GM21825 (cell line): ENCODE measurements around the gene RC3H2.
A peak's percentile ranks its signal among the peaks of the same experiment; 100 is the strongest.

Experiments
- ATAC-seq: cut with Tn5 transposase; IDR thresholded peaks from one replicate; pipeline ENCODE4 v1.9.1; 2021; ENCODE audit warnings: mild to moderate bottlenecking, moderate library complexity; ENCODE audit not compliant: unreplicated experiment

The RC3H2 gene, protein sequence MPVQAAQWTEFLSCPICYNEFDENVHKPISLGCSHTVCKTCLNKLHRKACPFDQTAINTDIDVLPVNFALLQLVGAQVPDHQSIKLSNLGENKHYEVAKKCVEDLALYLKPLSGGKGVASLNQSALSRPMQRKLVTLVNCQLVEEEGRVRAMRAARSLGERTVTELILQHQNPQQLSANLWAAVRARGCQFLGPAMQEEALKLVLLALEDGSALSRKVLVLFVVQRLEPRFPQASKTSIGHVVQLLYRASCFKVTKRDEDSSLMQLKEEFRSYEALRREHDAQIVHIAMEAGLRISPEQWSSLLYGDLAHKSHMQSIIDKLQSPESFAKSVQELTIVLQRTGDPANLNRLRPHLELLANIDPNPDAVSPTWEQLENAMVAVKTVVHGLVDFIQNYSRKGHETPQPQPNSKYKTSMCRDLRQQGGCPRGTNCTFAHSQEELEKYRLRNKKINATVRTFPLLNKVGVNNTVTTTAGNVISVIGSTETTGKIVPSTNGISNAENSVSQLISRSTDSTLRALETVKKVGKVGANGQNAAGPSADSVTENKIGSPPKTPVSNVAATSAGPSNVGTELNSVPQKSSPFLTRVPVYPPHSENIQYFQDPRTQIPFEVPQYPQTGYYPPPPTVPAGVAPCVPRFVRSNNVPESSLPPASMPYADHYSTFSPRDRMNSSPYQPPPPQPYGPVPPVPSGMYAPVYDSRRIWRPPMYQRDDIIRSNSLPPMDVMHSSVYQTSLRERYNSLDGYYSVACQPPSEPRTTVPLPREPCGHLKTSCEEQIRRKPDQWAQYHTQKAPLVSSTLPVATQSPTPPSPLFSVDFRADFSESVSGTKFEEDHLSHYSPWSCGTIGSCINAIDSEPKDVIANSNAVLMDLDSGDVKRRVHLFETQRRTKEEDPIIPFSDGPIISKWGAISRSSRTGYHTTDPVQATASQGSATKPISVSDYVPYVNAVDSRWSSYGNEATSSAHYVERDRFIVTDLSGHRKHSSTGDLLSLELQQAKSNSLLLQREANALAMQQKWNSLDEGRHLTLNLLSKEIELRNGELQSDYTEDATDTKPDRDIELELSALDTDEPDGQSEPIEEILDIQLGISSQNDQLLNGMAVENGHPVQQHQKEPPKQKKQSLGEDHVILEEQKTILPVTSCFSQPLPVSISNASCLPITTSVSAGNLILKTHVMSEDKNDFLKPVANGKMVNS

DNA sequence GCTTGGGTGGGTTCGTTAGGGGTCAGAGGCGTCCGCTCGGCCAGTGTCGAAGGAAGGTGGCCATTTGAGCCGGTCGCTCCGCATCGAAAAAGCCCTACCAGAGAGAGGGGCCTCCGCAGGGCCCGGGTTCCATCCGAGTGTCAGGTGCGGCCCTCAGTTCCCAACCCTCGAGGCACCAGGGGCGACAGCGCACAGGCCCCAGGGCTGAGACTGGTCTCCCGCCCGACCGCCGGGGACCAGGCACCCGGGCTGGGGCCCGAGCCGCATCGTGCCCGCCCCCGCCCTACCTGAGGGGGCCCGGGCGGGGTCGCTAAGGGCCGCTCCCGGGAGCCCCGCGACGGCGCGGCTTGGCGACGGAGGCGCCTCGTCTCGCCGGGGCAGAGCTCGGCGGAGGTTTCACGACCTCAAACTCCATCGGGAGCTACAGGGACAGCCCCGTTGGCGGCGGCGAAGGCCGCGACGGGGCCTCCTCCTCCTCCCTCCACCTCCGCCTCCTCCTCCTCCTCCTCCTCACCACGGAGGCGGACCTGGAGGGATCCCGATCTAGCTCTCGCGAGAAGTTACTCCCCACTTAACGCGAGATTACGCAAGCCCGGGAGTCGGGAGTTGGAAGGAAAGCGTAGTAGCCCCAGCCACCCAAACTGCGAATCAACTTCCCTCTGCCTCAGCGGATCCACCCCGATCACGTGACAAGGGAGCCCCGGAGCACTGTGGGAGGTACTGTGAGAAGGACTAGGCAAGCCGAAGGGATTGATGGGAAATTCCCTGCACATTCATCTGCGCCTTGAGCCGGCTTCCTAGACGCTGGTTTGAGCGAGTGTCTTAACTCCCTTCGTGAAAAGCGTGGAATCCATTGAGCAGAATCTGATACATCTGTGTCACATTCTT is at the start of gene RC3H2:
TSS of gene RC3H2 (minus strand) at position 537 of the 888 bp plus-strand sequence. CDS start 7,850 bp downstream, outside the sequence.
- peak; percentile 91 for ATAC-seq

DNA sequence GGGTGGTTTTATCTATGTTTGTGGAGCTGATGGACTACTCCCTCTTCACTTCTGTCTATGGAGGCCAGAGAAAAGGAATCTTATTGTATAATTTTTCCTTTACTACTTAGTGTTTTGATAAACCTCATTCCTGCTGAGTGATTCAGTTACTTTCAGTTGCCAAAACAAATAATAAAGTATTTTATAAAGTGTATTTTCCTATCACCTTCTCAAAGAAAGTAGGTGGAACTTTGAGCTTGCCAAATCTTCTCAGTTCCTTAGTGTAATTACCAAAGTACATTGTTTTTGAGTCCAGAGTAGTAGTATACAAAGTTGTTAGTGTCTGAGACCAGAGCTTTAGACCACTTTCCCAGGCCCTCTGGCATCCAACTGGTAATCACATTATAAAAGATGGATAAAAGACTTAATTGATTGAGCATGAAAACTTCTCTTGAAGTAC is 49.1 kb upstream of the RC3H2 start:
- ATAC-seq = no peak

DNA sequence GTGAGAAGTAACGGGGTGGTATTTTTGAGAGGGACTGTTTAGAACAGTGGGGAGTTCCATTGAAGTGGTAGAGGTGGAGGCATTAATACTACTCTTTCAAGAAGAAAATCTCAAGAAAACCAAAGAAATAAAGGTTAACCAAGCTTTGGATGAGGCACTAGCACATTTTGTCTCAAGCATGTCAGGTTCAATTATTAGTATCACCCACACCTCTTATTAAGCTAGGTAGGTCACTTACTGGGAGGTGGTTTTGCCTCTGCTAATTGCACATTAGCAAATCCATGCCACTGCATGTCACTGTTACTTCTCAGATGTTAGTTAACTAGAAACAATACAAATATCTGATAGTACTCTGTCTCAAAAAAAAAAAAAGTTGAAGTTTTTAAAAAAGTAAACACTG is 45.9 kb upstream of the RC3H2 start:
- no peak for ATAC-seq

DNA sequence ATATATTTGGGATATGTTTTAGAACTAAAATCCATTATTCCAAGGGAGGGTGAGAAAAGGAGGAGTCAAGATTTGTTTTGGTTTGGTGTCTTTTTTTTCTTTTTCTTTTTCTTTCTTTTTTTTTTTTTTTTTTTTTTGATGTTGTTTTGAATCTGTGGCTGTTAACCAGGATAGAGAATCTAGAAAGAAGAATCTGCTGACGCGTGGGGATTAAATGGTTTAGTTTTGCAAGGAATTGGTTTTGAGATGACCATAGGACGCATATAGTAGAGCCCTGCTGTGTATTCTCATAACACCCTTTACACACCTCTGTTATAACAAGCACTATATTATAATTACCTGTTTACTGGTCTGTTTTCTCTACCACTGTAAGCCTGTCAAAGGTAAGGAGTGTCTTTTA is 45.1 kb upstream of the RC3H2 start:
- no peak for ATAC-seq

DNA sequence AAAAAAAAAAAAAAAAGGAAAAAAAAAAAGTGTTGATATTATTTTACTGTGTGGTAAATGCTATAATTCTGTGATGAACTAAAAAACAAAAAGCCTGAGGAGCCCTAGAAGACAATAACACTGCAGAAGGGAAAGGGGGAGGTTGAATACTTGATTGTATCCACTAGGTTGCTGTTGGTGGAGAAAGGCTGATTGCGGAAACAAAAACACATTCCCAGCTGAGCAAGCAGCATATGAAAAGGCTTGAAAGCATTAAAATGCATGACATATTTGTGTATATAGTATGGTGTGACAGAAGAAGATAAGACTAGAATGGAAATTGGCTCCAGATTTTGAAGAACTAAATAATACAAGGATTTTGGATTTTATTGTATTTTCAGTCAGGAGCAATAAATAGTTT is 44.5 kb upstream of the RC3H2 start:
- ATAC-seq = no peak

DNA sequence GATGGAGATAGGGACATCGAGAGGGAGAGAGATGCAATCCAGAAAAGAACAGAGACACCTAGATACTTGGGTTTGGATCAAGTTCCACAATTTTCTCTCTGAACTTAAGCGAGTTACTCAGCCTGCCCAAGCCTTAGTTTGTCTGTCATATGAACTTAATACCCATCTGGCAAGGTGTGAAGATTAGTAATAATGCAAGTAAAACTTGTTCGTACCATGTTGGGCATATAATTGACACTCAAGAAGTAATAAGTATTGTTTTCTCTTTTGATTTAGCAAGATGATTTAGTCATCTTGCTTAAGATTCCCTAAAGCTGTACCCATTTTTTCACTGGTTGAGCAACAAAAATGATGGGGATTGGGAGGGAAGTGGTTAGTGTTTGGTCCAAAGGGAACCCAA is 43.2 kb upstream of the RC3H2 start:
- ATAC-seq = no peak

DNA sequence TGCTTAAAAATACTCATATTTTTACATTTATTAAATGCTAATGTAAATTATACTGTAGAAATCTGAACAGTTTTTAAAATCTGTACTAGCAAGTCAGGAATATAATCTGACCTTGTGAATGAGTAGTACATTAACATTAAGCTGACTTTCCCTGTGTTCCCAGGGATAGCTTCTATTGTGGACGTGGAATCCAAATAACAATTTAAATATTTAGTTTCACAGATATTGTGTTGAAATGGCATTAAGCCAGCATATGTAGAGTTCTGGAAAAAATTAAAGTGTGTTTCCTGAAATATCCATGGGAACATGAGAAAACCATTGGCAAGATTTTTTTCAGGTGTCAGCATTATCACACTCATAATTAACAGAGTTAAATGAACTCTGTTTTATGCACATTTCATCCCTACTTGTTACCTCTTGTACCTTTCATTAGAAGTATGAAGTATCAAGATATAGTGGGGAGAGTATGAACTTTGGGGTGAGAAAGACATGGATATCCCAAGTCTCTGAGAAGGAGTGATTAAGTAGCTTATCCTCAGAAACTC is 41.4 kb upstream of the RC3H2 start:
- no peak for ATAC-seq

DNA sequence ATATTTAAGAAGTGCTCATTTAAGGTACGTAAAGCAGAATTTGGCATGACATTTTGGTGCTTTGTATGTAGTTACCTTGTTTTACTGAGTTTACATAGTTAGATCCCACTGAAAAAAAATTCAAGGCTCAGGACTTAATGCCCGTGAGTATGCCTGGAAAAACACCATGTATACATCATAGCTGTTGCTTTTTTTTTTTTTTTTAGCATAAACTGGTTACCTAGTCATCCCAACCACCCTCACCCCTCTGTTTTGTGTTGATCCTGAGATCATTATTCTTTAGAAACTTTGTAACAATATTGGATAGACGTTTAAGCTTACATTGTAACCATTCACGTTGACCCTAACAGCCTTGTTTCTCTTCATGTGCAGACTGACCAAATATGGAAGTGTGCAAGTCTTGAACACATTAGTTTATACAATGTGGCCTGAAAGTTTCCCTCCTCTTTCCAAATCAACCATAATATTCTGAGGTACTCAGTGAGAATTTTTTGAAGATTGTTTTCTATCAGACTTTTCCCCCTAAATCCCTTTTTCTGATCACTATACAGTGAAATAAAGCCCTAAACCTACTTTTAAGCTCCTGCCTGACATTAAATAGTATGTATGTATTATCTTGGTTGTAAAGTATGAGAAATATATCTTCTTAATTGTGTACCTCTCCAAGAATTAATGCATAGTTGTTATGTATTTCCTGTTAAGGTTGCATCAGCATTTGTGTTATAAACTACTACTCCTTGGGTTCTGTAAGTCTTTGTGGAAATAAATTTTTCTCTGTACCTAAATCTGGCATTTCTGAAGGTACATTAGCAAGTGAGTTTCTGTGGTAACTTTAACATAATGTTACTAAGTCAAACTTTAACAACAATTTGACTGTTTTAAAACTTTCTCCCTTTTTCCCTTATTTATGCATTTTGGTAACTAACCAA is 40.1 kb upstream of the RC3H2 start:
- ATAC-seq = no peak

DNA sequence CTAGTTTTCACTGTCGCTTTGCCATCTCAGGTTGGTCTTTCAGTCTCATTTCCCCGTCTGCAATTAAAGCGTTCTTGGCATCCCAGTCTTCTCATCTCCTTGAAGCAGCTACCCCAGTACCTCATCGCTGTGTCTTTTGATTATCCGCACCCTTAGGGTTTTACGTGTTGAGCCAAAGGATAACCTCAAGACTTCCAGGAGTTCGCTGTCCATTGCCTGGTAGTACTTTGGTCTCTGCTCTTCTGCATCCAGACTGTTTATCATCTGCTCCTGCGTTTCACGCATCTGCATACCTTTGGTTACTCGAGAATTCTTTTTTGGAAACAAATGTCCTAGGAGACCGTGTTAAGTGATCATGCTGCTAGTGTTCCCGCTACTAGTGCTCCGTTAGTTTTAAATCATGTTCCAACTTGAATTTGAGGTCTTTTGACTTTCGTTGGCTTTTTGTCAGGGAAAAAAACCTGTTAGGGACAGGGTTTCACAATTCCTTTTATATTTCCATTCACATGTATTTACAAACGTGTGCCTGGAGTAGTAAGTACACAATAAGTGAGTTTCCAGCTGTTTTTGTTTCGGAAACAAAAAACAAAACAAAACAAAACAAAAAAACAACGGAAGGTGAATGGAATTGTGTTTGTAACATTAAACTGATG is 36.5 kb upstream of the RC3H2 start:
- peak; percentile 5 for ATAC-seq

DNA sequence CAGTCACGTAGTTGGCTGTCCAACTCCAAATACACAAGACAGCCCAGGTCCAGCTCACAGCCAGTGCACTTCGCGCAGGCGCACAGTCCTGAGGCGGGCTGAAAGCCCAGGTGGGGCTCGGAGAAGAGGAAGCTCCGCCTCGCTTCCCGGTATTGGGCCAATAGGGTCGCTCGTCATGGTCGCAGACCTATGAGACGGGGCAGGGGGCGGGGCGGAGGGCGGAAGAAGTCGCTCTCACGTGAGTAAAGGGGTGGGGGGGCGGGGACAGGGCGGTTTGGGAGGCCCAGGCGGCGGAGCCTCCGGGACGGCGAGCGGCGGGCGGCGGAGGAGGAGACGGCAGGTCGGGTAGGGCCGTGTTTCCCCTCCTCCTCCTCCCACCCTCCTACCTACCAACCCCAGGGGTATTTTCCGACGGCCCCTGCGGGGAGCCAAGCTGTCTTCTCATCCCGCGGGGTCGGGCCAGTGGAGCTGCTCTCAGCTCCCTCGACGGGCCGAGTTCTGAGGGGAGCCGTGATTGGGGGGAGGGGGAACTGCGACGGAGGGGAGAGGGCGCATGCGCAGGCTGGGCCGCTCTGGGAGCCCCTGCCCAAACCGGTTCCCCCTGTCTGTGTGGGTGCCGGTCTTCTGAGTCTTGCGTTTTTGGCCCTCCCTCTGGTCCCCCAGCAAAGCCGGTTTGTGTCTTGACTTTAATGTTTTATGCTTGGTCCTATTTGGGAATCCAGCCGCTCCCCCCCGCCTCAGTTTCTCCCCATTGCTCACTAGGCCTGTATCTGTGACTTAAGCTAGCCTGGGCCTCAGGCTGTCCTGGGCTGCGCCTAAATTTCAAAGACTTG is 35.8 kb upstream of the RC3H2 start, which contains the start of gene RABGAP1:
TSS of gene RABGAP1 (plus strand) at position 272 of the 833 bp plus-strand sequence. CDS start 16,040 bp downstream, outside the sequence.
- peak; percentile 97 for ATAC-seq

DNA sequence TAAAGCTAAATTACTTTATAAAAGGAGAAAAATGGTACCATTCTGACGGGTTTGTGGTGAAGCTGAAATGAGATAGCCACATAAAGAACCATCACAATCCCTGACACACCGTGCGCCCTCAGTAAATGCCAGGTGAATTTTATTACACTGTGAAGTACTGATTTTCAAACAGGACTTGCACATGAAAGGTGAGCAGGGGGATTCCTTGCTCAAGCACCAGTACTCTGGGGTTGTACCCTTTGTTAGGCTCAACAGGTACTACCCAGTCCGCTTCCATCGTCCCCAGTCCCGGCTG is 35.2 kb upstream of the RC3H2 start:
- no peak for ATAC-seq

DNA sequence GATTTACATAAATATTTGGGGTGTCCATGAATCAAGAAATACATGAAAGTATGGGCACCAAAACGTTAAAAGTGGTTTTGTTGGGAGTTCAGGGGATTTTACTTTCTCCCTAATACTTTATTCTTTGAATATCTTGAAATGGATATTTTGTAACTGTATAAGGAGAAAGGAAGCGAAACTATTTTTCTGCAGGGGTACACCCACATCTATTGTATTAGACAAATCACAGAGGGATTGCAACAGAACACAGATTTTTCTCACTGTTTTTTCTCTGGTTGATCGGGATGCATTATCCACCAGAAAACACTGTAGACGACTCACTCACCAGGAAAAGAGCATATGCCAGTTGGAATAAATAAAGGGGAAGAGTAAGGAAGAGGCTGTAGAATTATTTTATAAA is 34.4 kb upstream of the RC3H2 start:
- ATAC-seq = no peak

DNA sequence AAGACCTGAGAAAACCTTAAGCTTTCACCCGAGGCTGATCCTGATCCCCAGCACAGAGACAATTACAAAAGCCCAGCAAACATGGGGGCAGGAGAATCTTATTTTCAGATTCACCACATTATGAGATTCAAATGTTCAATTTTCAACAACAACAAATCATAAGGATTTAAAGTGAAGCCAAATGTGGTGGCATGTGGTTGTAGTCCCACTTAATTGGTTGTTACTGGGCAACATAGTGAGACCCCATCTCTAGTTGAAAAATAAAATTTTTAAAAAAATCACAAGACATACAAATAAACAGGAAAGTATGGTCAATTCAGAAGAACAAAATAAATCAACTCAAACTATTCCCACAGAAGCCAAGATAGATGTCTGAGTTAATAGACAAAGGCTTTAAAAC is 31.7 kb upstream of the RC3H2 start:
- no peak for ATAC-seq

DNA sequence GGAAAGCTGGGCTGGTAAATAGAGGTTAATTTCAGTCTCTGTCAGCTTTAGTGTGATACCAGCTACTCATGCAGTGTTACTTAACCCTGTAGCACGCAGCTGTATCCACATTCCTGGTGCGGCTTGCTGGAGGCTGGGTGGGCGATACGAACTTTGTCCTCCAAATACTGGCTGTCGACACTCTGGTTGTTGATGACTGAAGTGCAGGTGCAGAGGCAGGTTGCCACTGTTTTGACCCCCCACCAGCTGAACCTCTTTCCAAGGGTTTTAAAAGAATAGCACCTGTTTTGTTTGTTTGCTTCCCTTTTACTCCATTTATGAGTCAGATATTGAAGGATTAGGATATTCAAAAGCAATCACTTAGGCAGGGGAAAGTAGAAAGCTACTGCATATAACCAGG is 31.3 kb upstream of the RC3H2 start:
- no peak for ATAC-seq

DNA sequence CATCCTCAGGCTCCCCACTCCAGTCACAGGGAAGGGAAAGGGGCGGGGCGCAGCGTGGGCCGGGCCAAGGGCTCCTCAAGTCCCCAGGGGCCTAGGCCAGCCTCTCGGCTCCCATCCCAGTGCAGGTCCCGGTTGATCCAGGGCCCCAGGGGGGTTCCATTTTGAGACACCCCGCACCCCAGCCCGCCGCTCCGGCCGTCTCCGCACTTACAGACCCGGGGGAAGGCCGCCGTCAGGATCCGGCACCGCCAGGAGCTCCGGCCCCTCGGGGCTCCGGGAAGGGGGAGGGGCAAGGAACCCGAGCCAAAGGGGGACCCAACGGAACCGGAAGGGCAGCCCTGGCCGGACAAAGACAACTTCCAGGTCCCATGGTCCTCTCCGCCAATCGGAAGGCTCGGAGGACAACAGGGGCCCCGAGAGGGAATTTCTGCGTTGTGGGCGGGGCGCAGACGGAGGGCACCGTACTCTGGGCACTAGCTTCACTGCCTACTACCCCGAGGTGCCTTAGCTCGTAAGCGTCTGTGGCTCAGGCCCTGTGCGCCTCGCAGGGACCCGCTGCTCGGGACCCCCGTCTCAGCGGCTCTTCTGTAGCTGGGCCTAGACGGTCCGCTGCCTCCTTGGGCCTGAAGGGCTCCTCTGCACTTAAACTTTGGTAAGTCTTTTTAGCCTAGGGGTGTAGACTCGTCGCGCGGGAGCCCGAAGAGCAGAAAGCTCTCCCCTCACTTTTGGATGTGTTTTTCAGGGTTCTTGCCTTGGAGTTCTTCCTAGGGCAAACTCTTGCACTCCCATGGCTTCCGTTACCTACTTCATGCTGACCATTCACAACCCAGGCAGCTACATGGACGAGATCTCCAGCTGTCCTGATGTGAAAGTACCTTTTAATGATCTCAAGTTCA is 26.3 kb upstream of the RC3H2 start, which contains the start of gene ZBTB26:
TSS of gene ZBTB26 (minus strand) at position 287 of the 896 bp plus-strand sequence. CDS start 11,578 bp downstream, outside the sequence.
- ATAC-seq = peak; percentile 93

DNA sequence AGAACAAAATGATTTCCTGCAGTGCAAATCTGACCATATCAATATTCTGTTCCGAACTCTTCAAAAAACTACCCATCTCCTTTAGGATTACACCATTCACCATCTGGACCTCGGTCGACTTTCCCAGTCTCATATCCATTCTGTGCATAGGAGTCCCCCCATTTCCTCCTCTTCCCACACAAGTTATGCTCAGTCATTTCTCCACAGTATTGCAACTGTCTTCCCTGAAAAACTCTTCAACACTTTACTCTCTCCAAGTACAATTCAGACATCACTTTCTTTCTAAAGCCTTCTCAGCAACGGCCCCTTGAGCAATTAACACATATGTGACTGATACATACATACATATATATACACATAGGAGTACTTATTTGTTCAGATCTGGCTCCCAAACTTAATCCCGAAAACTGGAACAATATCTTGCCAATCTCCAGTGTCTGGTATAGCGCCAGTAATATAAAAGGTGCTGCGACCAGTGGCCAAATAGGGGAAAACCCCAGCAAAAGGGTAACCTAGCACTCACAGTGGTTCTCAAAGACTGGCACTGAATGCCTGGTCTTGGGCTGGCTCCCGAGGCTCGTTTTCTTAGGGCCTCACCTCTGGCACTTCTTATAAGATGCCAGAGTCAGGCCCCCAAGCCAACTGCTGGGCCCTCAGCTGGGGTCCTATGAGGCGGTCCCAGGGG is 25.5 kb upstream of the RC3H2 start:
- no peak for ATAC-seq
